ENCODE data around the gene CLNK.

Gene CLNK

DNA sequence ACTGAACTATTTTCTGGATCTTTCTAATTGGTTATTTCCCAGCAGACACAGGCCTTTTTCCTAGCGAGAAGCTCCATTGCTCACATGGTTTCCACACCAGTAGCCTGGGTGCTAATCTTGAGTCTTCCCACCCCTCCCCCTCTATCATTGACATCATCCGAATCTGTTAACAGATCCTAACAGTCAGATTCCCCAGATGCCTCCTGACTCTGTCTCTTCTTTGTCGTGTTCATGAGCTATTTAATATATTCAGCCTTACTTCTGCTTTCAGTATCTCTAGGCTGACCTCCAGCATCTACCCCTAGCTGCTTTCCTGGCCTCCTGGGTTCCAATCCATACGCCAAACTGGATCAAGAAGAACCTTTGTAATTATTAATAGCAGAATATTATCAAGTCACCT lies 85.0 kb downstream of the CLNK start:
- TF ChIP-seq, protein P1, sequence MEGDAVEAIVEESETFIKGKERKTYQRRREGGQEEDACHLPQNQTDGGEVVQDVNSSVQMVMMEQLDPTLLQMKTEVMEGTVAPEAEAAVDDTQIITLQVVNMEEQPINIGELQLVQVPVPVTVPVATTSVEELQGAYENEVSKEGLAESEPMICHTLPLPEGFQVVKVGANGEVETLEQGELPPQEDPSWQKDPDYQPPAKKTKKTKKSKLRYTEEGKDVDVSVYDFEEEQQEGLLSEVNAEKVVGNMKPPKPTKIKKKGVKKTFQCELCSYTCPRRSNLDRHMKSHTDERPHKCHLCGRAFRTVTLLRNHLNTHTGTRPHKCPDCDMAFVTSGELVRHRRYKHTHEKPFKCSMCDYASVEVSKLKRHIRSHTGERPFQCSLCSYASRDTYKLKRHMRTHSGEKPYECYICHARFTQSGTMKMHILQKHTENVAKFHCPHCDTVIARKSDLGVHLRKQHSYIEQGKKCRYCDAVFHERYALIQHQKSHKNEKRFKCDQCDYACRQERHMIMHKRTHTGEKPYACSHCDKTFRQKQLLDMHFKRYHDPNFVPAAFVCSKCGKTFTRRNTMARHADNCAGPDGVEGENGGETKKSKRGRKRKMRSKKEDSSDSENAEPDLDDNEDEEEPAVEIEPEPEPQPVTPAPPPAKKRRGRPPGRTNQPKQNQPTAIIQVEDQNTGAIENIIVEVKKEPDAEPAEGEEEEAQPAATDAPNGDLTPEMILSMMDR (IDR thresholded peaks at IDR 0.05; ENCODE audit: low read length, missing control alignments): no peak
- H3K4me3 ChIP-seq (replicated peaks; ENCODE audit: low read depth, low read length): no peak overlapping the region
- no peak for DNase-seq (ENCODE audit: low read depth)

DNA sequence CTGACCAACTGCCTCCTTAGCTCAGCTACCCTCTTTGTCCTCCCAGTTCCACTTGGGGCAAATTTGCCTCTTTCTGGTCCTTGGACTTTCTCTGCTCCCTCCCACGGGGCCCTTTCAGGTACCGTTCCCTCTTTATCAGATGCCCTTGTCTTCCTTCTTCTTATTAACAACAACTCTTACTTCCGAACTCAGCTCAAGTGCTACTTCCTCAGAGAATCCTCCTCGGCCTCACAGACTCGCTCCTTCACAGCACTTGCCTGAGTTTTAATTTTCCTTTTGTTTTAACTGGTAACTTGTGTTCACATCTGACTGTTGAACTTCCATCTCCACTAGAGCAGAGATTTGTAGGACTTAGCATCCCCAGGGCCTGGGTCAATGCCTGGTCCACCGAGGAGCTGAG lies 85.7 kb downstream of the CLNK start:
- TF ChIP-seq, protein P1 (IDR thresholded peaks at IDR 0.05; ENCODE audit: low read length, missing control alignments): no peak

DNA sequence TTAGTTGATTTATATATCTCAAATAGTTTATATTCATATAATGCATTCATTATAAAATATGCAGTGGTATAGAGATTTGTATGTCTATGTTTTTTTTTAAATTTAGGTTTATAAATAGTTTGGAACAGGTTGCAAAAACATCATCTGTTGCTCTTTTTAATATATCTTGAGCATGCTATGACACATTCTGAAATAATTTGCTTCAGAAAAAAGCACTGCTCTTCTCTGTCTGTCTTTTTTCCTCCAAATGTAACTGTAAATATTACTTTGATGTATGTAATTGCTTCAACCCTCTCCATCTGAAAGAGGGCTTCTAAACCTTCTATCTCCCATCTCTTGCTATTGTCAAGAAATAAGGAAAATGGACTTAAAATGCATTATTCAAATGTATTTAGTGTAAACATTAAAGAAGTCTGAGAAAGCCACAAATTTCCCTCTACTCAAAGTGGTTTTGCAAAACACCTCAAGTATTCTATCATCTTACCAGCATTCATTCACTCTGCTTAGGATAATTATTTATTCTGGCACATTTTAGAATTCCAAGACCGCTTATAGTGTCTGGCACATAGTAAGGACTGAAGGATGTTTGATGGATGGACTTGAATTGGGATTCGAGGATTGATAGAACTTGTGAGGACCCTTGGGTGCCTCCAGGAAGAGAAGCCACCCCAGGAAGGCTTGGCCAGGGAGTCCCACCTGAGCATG lies 87.8 kb downstream of the CLNK start:
- TF ChIP-seq, protein P1 (IDR thresholded peaks at IDR 0.05; ENCODE audit: low read length, missing control alignments): no peak
- H3K4me3 ChIP-seq (replicated peaks; ENCODE audit: low read depth, low read length): no peak overlapping the region
- no peak for DNase-seq (ENCODE audit: low read depth)

More for the DNA sequence above, 85.7 kb downstream of the CLNK start:
- H3K4me3 ChIP-seq (replicated peaks; ENCODE audit: low read depth, low read length): no peak overlapping the region
- DNase-seq (ENCODE audit: low read depth): no peak

DNA sequence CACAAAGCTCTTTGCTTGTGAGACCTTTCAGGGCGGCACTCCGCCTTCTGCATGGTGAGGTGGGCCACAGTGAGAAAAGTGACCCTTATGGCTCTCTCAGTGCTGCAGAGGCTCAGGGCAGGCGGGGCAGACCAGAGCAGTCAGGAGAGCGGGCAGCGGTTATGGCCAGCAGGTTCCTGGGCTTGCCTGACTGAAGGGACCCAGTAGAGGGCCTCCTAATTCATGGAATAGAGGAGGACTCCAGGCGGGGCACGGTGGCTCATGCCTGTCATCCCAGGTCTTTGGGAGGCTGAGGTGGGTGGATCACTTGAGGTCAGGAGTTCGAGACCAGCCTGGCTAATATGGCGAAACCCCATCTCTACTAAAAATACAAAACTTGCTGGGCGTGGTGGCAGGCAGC lies 91.4 kb downstream of the CLNK start:
- no peak overlapping the region for H3K4me3 ChIP-seq (replicated peaks; ENCODE audit: low read depth, low read length)
- TF ChIP-seq, protein P1 (IDR thresholded peaks at IDR 0.05; ENCODE audit: low read length, missing control alignments): no peak
- no peak for DNase-seq (ENCODE audit: low read depth)

DNA sequence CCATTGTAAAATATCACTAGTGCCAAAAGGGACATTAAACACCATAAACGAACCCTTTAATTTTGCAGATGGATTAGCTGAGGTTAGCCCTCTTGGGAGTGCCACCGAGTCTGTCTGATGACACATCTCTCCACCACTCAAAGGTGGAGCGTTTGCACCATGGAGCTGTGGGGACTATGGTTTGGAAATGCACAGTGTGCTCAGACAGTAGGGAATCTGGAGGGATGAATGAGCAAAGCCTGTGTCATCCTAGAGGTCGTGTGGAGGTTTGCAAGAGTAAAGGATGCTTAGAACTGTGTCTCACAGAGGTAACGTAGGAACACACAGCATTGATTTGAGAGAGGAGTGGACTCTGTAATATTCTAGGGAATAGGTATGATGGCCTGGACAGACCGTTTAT lies 93.7 kb downstream of the CLNK start:
- TF ChIP-seq, protein P1 (IDR thresholded peaks at IDR 0.05; ENCODE audit: low read length, missing control alignments): peak; percentile 2
- peak; percentile 20 for DNase-seq (ENCODE audit: low read depth)

DNA sequence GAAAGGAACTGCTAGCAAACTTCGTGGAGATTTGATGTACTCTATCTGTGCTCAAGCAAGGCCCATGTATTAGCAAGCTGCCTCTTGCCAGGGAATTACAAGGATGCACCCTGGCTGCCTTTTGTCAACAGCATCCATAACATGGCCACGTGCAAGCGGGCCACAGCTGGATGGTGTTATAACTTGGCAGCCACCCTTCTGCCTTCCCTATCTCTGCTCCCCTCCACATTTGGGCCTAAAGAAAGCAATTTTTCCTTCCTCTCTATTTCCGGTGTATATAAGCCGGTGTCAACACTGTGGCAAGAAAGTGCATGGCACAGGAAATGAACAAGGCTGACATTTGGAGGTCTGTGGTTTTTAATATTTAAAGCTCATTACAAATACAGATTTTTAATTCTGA lies 94.8 kb downstream of the CLNK start:
- no peak overlapping the region for H3K4me3 ChIP-seq (replicated peaks; ENCODE audit: low read depth, low read length)
- TF ChIP-seq, protein P1 (IDR thresholded peaks at IDR 0.05; ENCODE audit: low read length, missing control alignments): no peak
- DNase-seq (ENCODE audit: low read depth): peak; percentile 63

More for the DNA sequence above, 93.7 kb downstream of the CLNK start:
- no peak overlapping the region for H3K4me3 ChIP-seq (replicated peaks; ENCODE audit: low read depth, low read length)

DNA sequence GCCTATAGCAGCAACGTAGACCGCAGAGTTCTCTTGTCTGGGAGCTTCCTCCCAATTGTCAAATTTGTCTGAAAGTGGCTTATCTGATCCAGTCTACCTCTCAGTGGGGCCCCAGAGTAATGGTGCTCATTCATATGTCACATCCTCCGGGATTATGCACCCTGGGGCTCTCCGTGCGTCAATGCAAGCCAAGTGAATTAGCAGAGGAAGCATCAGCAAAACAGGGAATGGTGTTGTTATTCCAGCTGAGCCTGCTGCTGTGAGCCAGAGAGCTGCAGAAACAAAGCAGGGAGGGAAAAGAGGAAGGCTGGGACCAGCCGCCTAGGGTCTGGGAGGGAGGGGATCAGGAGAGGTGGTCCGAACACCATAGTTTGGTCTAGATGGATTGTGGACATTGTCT lies 95.2 kb downstream of the CLNK start:
- no peak overlapping the region for H3K4me3 ChIP-seq (replicated peaks; ENCODE audit: low read depth, low read length)
- TF ChIP-seq, protein P1 (IDR thresholded peaks at IDR 0.05; ENCODE audit: low read length, missing control alignments): no peak
- peak; percentile 19 for DNase-seq (ENCODE audit: low read depth)
